GM12878 (cell line): Measurements from ENCODE around the gene RERG. TPM values are rescaled to one million over a fixed set of nuclear protein-coding genes. Genes with fewer than 3 reads are reported as not detected.

Source experiments
- ATAC-seq: fragments of 200-7000 bp; cut with Tn5 transposase; 3 replicates; pipeline ENCODE4 v1.9.1; 2020; ENCODE audit warnings: mild to moderate bottlenecking, moderate library complexity
- BruUV-seq: library from RNA; stranded (reverse); fragments of 400-500 nt; replicated peaks from 2 replicates; lab custom pipeline; 2021; lab: Mats Ljungman, UMichigan
- CTCF ChIA-PET: fragments of 300-600 bp; sonication (Branson Sonifier 250); formaldehyde crosslinking; extraction: SDS; loops from one replicate; lab custom pipeline; 2021; ENCODE audit warnings: inconsistent platforms; lab: Yijun Ruan, JAX
- POLR2A ChIA-PET: fragments of 350-600 bp; formaldehyde crosslinking; extraction: SDS; loops from one replicate; lab custom pipeline; 2021; ENCODE audit warnings: inconsistent platforms; lab: Charles Lee
- RAD21 ChIA-PET: fragments of 300-600 bp; sonication (Branson Sonifier 250); formaldehyde crosslinking; loops from one replicate; lab custom pipeline; 2023; ENCODE audit warnings: antibody characterized with exemption; ENCODE audit not compliant: unreplicated experiment; lab: Charles Lee
- SMC1A ChIA-PET: fragments of 300-600 bp; sonication (Branson Sonifier 250); formaldehyde crosslinking; loops from one replicate; lab custom pipeline; 2023; ENCODE audit not compliant: unreplicated experiment, uncharacterized antibody; lab: Charles Lee
- DNase-seq: peaks from one replicate; pipeline ENCODE4 v3.0.0-alpha.2; 2011; ENCODE audit warnings: low read depth, low spot score
- FAIRE-seq: peaks from 3 replicates; lab custom pipeline; 2011; peaks lifted over from hg19 to GRCh38; lab: Jason Lieb, UNC
- H2AFZ ChIP-seq: 2 replicates; pipeline ENCODE4 v1.6.0; 2011; ENCODE audit warnings: low read depth, low read length, control low read depth; ENCODE audit not compliant: control insufficient read depth
- H3K27ac ChIP-seq: 2 replicates; pipeline ENCODE4 v1.5.1; 2011; ENCODE audit warnings: control low read depth; ENCODE audit not compliant: control insufficient read depth, insufficient read depth
- H3K27me3 ChIP-seq, 2 experiments: replicated peaks in 1 of 2; 2 replicates each; pipeline versions ENCODE4 v1.6.0 to v1.6.1; 2011; ENCODE audit warnings: low read length in 1 of 2; ENCODE audit not compliant: control insufficient read depth in 2 of 2, insufficient read depth in 2 of 2
- H3K36me3 ChIP-seq, 2 experiments: 2 replicates each; pipeline ENCODE4 v1.5.1; 2011; ENCODE audit warnings: low read length in 1 of 2; ENCODE audit not compliant: control insufficient read depth in 2 of 2, insufficient read depth in 2 of 2
- H3K4me1 ChIP-seq: 2 replicates; pipeline ENCODE4 v1.6.1; 2011; ENCODE audit warnings: mild to moderate bottlenecking, low read length, moderate library complexity, mixed read lengths; ENCODE audit not compliant: control insufficient read depth, insufficient read depth
- H3K4me2 ChIP-seq: 2 replicates; pipeline ENCODE4 v1.6.0; 2011; ENCODE audit warnings: control low read depth; ENCODE audit not compliant: control insufficient read depth, insufficient read depth
- H3K4me3 ChIP-seq: fragments of 200-600 bp; sonication (generic); 2 replicates; pipeline ENCODE4 v1.5.1; 2016
- H3K79me2 ChIP-seq: 2 replicates; pipeline ENCODE4 v1.6.0; 2011; ENCODE audit warnings: low read length; ENCODE audit not compliant: control insufficient read depth, insufficient read depth
- H3K9ac ChIP-seq: 2 replicates; pipeline ENCODE4 v1.8.0; 2011; ENCODE audit warnings: low read length, control low read depth, mixed read lengths; ENCODE audit not compliant: control insufficient read depth, insufficient read depth
- H3K9me3 ChIP-seq: replicated peaks from 3 replicates; pipeline ENCODE4 v1.5.1; 2011; ENCODE audit warnings: mild to moderate bottlenecking, low read length; ENCODE audit not compliant: control insufficient read depth, insufficient read depth
- H4K20me1 ChIP-seq: 2 replicates; pipeline ENCODE4 v1.6.0; 2011; ENCODE audit not compliant: control insufficient read depth, insufficient read depth
- GABPA ChIP-seq: IDR thresholded peaks from 2 replicates; pipeline ENCODE4 v1.6.1; 2014; ENCODE audit warnings: antibody characterized with exemption, low read depth, mild to moderate bottlenecking, inconsistent platforms
- MYC ChIP-seq: IDR thresholded peaks from 2 replicates; pipeline ENCODE4 v1.6.1; 2011; ENCODE audit warnings: mild to moderate bottlenecking, low read length, moderate library complexity, inconsistent platforms; ENCODE audit not compliant: insufficient read depth, insufficient replicate concordance, insufficient read length, severe bottlenecking
- NKRF ChIP-seq: fragments of 450-650 bp; conservative IDR thresholded peaks from 2 replicates; pipeline ENCODE4 v1.6.1; 2017; ENCODE audit warnings: mild to moderate bottlenecking, moderate library complexity
- PML ChIP-seq: IDR thresholded peaks from 2 replicates; pipeline ENCODE4 v1.6.1; 2012; ENCODE audit warnings: low read length, inconsistent platforms
- POLR2AphosphoS5 ChIP-seq: IDR thresholded peaks from 2 replicates; pipeline ENCODE4 v1.6.1; 2011; ENCODE audit warnings: mild to moderate bottlenecking, low read length, inconsistent platforms
- RCOR1 ChIP-seq: conservative IDR thresholded peaks from 2 replicates; pipeline ENCODE4 v1.6.1; 2012; ENCODE audit warnings: low read depth, low read length, improper control_type of control experiment
- RUNX3 ChIP-seq: IDR thresholded peaks from 2 replicates; pipeline ENCODE4 v1.6.1; 2012; ENCODE audit warnings: low read length, inconsistent platforms
- SIN3A ChIP-seq: IDR thresholded peaks from 2 replicates; pipeline ENCODE4 v1.6.1; 2012; ENCODE audit warnings: low read depth, low read length, improper control_type of control experiment
- SUZ12 ChIP-seq: fragments of 200-600 bp; sonication (generic); IDR thresholded peaks from one replicate; pipeline ENCODE4 v1.6.1; 2018; ENCODE audit warnings: antibody characterized with exemption, mild to moderate bottlenecking; ENCODE audit not compliant: unreplicated experiment
- ZBED1 ChIP-seq: IDR thresholded peaks from 2 replicates; pipeline ENCODE4 v1.6.1; 2016; ENCODE audit warnings: borderline replicate concordance
- whole genome bisulfite sequencing: methylation state at CpG from one replicate; pipeline ENCODE4 v1.1.6; 2016; ENCODE audit warnings: low lambda C conversion rate; ENCODE audit not compliant: insufficient replicate concordance, insufficient coverage; ENCODE audit errors: missing lambda C conversion rate; 5-methylcytosine and 5-hydroxymethylcytosine counted together
- in situ Hi-C: fragments of 300-500 bp; cut with MboI; formaldehyde crosslinking; loops from 9 replicates; pipeline ENCODE4 v1.14.3; 2018; ENCODE audit warnings: mixed read lengths
- intact Hi-C: fragments of 100-400 bp; cut with micrococcal nuclease; formaldehyde crosslinking; loops from one replicate; pipeline ENCODE4 v1.14.2; 2022; ENCODE audit not compliant: unreplicated experiment
- polyA plus RNA-seq, 11 experiments: library from polyadenylated mRNA; depleted of rRNA in 4 of 11; unstranded in 6 of 11; stranded (reverse) in 5 of 11; fragments of >200 nt; fragmentation: Nextera tagmentation in 4 of 11; fragmentation: Illumina TruSeq in 1 of 11; extraction: Ambion mirVana in 4 of 11; extraction: Trizol in 1 of 11; gene quantifications; 1 replicate in 1 of 11; 2 replicates in 10 of 11; pipeline versions ENCODE4 v1.2.1 to v1.2.3, GENCODE V29; 2011 to 2016; ENCODE audit warnings: inconsistent platforms in 2 of 11, missing spikeins in 2 of 11, low read depth in 1 of 11
- total RNA-seq, 4 experiments: library from RNA; depleted of rRNA in 3 of 4; stranded (reverse); fragments of >200 nt in 3 of 4; fragmentation: Illumina TruSeq in 1 of 4; extraction: Trizol in 1 of 4; gene quantifications; 2 replicates each; pipeline versions ENCODE4 v1.2.1 to v1.2.3, GENCODE V29; 2013 to 2021
- TF ChIP-seq, protein P1 (sequence below): fragments of 450-650 bp; IDR thresholded peaks from 2 replicates; pipeline ENCODE4 v1.6.1; 2017; ENCODE audit warnings: mild to moderate bottlenecking
- TF ChIP-seq, protein P2 (sequence below): fragments of 450-650 bp; IDR thresholded peaks from 2 replicates; pipeline ENCODE4 v1.6.1; 2016; ENCODE audit warnings: mild to moderate bottlenecking, moderate library complexity, borderline replicate concordance
- TF ChIP-seq, protein P3 (sequence below): IDR thresholded peaks from 2 replicates; pipeline ENCODE4 v1.6.1; 2012; ENCODE audit warnings: low read depth, low read length, improper control_type of control experiment

The RERG gene
- total and polyA plus RNA-seq, 10 of the 15 experiments (the other 5 are each of a cell fraction or from before 2014, with no cell fraction given), result 0.03 to 5.3 (median 0.05) TPM; not detected in 5

DNA sequence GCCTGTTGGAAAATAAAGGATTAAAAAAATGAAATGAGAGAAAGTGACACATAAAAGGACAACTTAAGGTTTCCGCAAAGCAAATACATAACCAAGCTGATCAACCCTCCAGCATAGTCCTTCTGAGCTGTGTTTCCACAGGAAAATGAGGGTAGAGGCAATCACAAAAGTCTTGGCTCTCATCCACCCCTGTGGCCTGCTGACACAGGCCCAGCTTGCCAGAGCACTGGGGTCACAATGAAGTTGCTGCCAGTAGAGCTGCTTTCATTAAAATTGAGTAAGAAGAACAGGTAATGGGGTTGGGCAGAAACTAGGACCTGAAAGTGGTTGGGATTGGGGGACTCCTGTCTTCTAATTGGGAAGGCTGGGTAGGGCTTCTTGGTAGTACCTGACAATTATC, 65.9 kb downstream of the RERG start (continued):
- TF ChIP-seq, protein P1, sequence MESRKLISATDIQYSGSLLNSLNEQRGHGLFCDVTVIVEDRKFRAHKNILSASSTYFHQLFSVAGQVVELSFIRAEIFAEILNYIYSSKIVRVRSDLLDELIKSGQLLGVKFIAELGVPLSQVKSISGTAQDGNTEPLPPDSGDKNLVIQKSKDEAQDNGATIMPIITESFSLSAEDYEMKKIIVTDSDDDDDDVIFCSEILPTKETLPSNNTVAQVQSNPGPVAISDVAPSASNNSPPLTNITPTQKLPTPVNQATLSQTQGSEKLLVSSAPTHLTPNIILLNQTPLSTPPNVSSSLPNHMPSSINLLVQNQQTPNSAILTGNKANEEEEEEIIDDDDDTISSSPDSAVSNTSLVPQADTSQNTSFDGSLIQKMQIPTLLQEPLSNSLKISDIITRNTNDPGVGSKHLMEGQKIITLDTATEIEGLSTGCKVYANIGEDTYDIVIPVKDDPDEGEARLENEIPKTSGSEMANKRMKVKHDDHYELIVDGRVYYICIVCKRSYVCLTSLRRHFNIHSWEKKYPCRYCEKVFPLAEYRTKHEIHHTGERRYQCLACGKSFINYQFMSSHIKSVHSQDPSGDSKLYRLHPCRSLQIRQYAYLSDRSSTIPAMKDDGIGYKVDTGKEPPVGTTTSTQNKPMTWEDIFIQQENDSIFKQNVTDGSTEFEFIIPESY, result no peak
- TF ChIP-seq SUZ12 (no peak), PML (no peak), RUNX3 (no peak)

GRCh38 chr12:15154103-15154502, 67.1 kb downstream of the RERG start:
- H3K36me3 ChIP-seq, result no peaks in the 10 kb centered on the region
- DNase-seq, result no peak
- no peak overlapping the region for H3K4me2 ChIP-seq
- ChIA-PET RAD21 (interaction anchor here (1.0 kb wide), 1 partner anchor 66 kb away, joined by 4 read pairs; no protein-coding TSS in a partner anchor), SMC1A (interaction anchor here (0.9 to 1.3 kb wide), 3 partner anchors 8 to 136 kb away, joined by 3 read pairs; partner anchors contain the start of gene RERG), CTCF (interaction anchor here (0.7 to 1.1 kb wide), 4 partner anchors 23 to 66 kb away, joined by 3 to 4 read pairs (median 3); no protein-coding TSS in a partner anchor), POLR2A (no interaction called here)
- no peaks in the 10 kb centered on the region for H3K79me2 ChIP-seq
- H3K4me3 ChIP-seq, result no peak overlapping the region
- H3K27ac ChIP-seq, result no peak overlapping the region
- no peak for ATAC-seq
- no TSS peak for BruUV-seq
- FAIRE-seq, result no peak
- no peak overlapping the region for H3K9ac ChIP-seq
- H4K20me1 ChIP-seq, result no peaks in the 10 kb centered on the region
- intact Hi-C loops (no loop called here), in situ Hi-C loops (no loop called here)
- peaks cover 0 to 4% of the 10 kb centered on the region in 2 experiments; a peak in 1 of 4 replicates for H3K27me3 ChIP-seq
- 12% methylated on average over 3 of the region's 3 CpGs for WGBS
- no peak overlapping the region for H2AFZ ChIP-seq
- no peaks in the 10 kb centered on the region for H3K4me1 ChIP-seq
- no peaks in the 10 kb centered on the region for H3K9me3 ChIP-seq
- TF ChIP-seq ZBED1 (no peak), SIN3A (no peak), POLR2AphosphoS5 (no peak), GABPA (no peak), MYC (no peak), RCOR1 (no peak), NKRF (no peak)
- TF ChIP-seq, protein P2, sequence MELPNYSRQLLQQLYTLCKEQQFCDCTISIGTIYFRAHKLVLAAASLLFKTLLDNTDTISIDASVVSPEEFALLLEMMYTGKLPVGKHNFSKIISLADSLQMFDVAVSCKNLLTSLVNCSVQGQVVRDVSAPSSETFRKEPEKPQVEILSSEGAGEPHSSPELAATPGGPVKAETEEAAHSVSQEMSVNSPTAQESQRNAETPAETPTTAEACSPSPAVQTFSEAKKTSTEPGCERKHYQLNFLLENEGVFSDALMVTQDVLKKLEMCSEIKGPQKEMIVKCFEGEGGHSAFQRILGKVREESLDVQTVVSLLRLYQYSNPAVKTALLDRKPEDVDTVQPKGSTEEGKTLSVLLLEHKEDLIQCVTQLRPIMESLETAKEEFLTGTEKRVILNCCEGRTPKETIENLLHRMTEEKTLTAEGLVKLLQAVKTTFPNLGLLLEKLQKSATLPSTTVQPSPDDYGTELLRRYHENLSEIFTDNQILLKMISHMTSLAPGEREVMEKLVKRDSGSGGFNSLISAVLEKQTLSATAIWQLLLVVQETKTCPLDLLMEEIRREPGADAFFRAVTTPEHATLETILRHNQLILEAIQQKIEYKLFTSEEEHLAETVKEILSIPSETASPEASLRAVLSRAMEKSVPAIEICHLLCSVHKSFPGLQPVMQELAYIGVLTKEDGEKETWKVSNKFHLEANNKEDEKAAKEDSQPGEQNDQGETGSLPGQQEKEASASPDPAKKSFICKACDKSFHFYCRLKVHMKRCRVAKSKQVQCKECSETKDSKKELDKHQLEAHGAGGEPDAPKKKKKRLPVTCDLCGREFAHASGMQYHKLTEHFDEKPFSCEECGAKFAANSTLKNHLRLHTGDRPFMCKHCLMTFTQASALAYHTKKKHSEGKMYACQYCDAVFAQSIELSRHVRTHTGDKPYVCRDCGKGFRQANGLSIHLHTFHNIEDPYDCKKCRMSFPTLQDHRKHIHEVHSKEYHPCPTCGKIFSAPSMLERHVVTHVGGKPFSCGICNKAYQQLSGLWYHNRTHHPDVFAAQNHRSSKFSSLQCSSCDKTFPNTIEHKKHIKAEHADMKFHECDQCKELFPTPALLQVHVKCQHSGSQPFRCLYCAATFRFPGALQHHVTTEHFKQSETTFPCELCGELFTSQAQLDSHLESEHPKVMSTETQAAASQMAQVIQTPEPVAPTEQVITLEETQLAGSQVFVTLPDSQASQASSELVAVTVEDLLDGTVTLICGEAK, result no peak
- TF ChIP-seq, protein P3, sequence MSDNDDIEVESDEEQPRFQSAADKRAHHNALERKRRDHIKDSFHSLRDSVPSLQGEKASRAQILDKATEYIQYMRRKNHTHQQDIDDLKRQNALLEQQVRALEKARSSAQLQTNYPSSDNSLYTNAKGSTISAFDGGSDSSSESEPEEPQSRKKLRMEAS, result no peak
